GM19463 (cell line): ENCODE data around the gene SETSIP.
"Not testable (repeated sequence)": the region's sequence is repeated elsewhere in the genome, so short reads cannot be mapped to it uniquely, and the experiment has no call there.

Experiments
- ATAC-seq: cut with Tn5 transposase; IDR thresholded peaks from one replicate; pipeline ENCODE4 v1.9.1; 2021; ENCODE audit warnings: mild to moderate bottlenecking, moderate library complexity; ENCODE audit not compliant: unreplicated experiment

SETSIP gene

GRCh38 chr1:92065042-92065441 is 10.2 kb downstream of the SETSIP start:
- no peak for ATAC-seq

DNA sequence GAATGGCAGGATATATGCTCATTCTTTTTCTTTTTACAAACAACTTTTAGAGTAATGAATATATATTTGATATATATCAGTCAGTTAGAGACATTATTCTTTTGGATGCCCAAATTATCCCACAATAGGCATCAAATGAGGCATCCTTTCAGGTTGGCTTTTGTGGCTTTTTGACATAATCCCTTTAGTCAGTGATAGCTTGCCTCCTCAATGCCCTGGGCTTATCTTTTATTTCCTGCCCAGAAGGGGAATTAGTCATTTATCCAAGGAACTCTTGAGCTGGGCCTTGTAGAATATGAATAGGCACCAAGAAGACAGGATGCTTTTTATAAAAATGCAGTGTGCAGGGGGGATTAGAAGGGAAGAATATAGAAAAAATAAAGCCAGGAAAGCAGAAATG is 23.3 kb downstream of the SETSIP start:
- no peak for ATAC-seq

- ATAC-seq: no peak
Measured at GRCh38 chr1:92045766-92046495, 29.3 kb downstream of the SETSIP start.

DNA sequence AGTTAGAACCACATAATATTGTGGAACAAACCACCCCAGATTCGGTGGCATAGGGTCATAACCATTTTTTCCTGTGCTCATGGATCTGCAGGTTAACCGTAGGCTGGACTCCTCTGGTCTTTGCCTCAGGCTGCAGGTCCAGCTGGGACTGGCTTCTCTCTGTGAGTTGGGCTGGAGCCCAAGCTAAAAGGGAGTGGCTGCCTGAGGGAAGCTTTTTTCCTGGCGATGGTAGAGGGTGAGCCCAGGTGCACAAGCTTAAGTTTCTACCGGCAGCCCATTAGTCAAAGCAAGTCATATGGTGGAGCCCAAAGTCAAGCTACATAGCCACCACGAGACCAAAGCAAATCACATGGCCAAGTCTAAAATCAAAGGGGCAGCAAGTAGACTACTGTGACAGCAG is 31.6 kb downstream of the SETSIP start:
- ATAC-seq: no peak

GRCh38 chr1:92040971-92041370 is 34.2 kb downstream of the SETSIP start:
- ATAC-seq: no peak

GRCh38 chr1:92038695-92039346 is 36.4 kb downstream of the SETSIP start:
- ATAC-seq: no peak

GRCh38 chr1:92037400-92037799 is 37.8 kb downstream of the SETSIP start:
- ATAC-seq: no peak

- no peak for ATAC-seq
Measured at GRCh38 chr1:92031281-92032110, 43.7 kb downstream of the SETSIP start.

GRCh38 chr1:92030656-92031107 is 44.5 kb downstream of the SETSIP start:
- no peak for ATAC-seq

DNA sequence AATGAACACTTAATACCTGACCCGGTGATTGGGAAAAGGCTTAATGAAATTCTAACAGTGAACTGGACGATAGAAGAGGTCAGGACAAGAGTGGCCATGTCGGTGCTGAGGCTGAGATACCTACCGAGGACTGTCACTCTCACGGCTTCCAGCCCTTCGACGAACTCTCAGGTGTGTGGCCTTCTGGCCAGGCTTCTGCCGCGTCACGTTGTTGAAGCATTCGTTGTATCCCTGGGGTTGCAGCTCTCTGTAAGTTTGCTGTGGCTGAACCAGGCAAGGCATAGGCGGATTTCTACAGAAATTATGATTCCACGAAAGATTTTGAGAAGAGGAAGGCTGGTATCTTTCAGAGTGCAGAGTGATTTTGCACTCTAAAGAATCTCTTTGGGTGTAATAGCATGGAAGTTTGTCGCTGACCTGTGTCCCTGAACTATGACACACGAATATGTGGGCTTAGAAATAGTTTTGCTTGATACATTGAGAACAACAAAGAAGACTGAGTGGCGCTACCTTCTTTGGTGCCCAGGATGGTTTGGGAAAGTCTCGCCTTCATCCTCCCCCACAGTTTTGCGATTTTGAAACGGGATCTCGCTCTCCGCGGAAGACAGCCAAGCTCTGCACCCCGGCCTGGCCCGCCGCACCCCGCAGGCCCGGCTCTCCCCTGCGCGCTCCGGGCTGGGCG is 45.8 kb downstream of the SETSIP start:
- no peak for ATAC-seq

GRCh38 chr1:92026806-92027205 is 48.4 kb downstream of the SETSIP start:
- ATAC-seq: no peak

DNA sequence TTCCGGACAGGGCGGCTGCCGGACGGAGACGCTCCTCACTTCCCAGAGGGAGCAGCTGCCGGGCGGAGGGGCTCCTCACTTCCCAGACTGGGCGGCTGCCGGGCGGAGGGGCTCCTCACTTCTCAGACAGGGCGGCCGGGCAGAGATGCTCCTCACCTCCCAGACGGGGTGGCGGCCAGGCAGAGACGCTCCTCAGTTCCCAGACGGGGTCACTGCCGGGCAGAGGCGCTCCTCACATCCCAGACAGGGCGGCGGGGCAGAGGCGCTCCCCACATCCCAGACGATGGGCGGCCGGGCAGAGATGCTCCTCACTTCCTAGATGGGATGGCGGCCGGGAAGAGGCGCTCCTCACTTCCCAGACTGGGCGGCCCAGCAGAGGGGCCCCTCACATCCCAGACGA is 49.2 kb downstream of the SETSIP start:
- not testable (repeated sequence) for ATAC-seq
